ENCODE measurements around the gene SPATA4. TPM values are rescaled to one million over a fixed set of nuclear protein-coding genes. Genes with fewer than 3 reads are reported as not detected.
A peak's percentile ranks its signal among the peaks of the same experiment; 100 is the strongest.

Gene SPATA4
- total RNA-seq, 1 experiment from 2014 or later, result 0.20 TPM

DNA sequence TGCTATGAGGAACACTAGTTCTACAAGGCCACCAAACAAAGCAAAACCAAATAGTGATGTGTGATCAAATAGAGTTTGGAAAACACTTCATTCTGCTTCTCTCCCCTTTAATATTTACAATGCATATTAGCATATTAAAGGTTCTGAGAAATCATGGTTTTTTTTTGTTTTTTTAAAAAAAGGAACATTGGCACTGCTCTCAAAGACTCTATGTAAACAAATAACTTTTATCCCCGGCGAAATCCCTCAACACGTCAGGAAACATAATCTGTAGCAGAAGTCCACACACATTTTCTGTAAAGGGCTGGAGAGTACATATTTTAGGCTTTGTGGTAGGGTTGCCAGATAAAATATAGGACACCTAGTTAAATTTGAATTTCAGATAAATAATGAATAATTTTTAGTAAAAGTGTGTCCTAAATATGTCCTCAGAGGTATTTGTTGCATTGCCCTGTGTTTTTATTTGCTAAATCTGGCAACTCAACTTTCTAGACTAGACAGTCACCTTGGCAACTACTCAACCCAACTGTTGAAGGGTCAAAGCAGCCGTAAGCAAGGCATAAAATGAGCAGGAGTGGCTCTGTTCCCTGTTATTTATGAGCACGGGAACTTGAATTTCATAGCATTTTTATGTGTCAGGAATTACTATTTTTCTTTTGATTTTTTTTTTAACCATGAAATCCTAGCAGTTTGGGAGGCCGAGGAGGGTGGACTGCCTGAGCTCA lies 8.6 kb downstream of the SPATA4 start (continued):
- no peak for TF ChIP-seq RAD21 (IDR thresholded peaks at IDR 0.05; ENCODE audit: low read depth)

DNA sequence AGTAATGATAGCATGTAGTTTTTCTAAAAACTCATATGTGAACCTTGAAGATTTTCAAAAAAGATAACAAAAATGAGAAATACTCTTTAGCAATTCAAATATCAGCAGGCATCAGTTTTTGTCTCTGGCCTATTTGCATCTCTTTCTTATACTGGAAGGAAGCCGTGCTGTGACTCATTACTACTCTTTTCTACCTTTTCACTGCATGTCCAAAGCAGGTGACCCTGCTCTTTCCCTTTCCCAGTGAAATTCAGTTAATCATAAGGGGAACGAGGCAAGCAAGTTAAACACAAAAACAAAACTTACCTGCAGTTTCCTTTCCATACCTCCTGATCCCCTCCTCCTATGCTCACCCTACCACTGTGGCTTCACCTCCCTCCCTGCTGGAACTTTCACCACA lies 9.3 kb downstream of the SPATA4 start:
- peaks cover 0 to 19% of the 10 kb centered on the region in 2 experiments; a peak in 2 of 4 replicates for H3K4me1 ChIP-seq (ENCODE audit: control insufficient read depth in 1 of 2, insufficient read depth in 2 of 2, low read length in 2 of 2)
- H3K27ac ChIP-seq (ENCODE audit: low read depth, low read length), result no peak overlapping the region
- intact Hi-C loops (cut with micrococcal nuclease), result no loop called here
- H3K9me3 ChIP-seq (ENCODE audit: control insufficient read depth in 1 of 2, insufficient read depth in 1 of 2, low read depth in 1 of 2, low read length in 2 of 2), result no peaks in the 10 kb centered on the region
- H3K4me2 ChIP-seq (ENCODE audit: low read length), result no peak overlapping the region
- DNase-seq (ENCODE audit: low read depth, low spot score) (no peak), ATAC-seq (no peak)
- H3K4me3 ChIP-seq (replicated peaks in 1 of 2; ENCODE audit: low read depth in 1 of 2, low read length in 2 of 2), result no peak overlapping the region
- H4K20me1 ChIP-seq (ENCODE audit: insufficient read depth), result no peaks in the 10 kb centered on the region
- no TSS peak for BruUV-seq (replicated peaks)
- ChIA-PET POLR2A (no interaction called here), RAD21 (ENCODE audit: low non-redundant PET in 1 of 2, low total read pairs in 2 of 2, uncharacterized antibody in 2 of 2, unreplicated experiment in 2 of 2) (no interaction called here), CTCF (no interaction called here)
- H3K27me3 ChIP-seq (ENCODE audit: insufficient read depth, low read length), result no peaks in the 10 kb centered on the region
- no peak overlapping the region for H3K9ac ChIP-seq (ENCODE audit: low read length)
- H3K36me3 ChIP-seq (ENCODE audit: control insufficient read depth in 1 of 2, insufficient read depth in 2 of 2, low read length in 2 of 2), result no peaks in the 10 kb centered on the region
- TF ChIP-seq, protein P1, sequence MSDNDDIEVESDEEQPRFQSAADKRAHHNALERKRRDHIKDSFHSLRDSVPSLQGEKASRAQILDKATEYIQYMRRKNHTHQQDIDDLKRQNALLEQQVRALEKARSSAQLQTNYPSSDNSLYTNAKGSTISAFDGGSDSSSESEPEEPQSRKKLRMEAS (IDR thresholded peaks at IDR 0.05), result no peak
- TF ChIP-seq, protein P2, sequence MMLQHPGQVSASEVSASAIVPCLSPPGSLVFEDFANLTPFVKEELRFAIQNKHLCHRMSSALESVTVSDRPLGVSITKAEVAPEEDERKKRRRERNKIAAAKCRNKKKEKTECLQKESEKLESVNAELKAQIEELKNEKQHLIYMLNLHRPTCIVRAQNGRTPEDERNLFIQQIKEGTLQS (IDR thresholded peaks at IDR 0.05), result no peak
- no peak for TF ChIP-seq SIN3A (IDR thresholded peaks at IDR 0.05; ENCODE audit: low read depth)
- TF ChIP-seq POLR2AphosphoS5 (IDR thresholded peaks at IDR 0.05; ENCODE audit: low read depth, low read length), result no peak
- TF ChIP-seq CEBPB (IDR thresholded peaks at IDR 0.05; ENCODE audit: low read depth), result no peak
- no peak for TF ChIP-seq EZH2 (IDR thresholded peaks at IDR 0.05)
- no peak for TF ChIP-seq FOSL1 (IDR thresholded peaks at IDR 0.05; ENCODE audit: low read depth)
- no peak for TF ChIP-seq JUND (IDR thresholded peaks at IDR 0.05)
- TF ChIP-seq, protein P3, sequence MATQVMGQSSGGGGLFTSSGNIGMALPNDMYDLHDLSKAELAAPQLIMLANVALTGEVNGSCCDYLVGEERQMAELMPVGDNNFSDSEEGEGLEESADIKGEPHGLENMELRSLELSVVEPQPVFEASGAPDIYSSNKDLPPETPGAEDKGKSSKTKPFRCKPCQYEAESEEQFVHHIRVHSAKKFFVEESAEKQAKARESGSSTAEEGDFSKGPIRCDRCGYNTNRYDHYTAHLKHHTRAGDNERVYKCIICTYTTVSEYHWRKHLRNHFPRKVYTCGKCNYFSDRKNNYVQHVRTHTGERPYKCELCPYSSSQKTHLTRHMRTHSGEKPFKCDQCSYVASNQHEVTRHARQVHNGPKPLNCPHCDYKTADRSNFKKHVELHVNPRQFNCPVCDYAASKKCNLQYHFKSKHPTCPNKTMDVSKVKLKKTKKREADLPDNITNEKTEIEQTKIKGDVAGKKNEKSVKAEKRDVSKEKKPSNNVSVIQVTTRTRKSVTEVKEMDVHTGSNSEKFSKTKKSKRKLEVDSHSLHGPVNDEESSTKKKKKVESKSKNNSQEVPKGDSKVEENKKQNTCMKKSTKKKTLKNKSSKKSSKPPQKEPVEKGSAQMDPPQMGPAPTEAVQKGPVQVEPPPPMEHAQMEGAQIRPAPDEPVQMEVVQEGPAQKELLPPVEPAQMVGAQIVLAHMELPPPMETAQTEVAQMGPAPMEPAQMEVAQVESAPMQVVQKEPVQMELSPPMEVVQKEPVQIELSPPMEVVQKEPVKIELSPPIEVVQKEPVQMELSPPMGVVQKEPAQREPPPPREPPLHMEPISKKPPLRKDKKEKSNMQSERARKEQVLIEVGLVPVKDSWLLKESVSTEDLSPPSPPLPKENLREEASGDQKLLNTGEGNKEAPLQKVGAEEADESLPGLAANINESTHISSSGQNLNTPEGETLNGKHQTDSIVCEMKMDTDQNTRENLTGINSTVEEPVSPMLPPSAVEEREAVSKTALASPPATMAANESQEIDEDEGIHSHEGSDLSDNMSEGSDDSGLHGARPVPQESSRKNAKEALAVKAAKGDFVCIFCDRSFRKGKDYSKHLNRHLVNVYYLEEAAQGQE (IDR thresholded peaks at IDR 0.05; ENCODE audit: low read depth), result no peak
- TF ChIP-seq CBX3 (IDR thresholded peaks at IDR 0.05; ENCODE audit: low read depth), result no peak
- TF ChIP-seq POLR2A (IDR thresholded peaks at IDR 0.05; ENCODE audit: borderline replicate concordance, extremely low read depth, insufficient read depth, insufficient read length), result no peak
- TF ChIP-seq ZNF274 (IDR thresholded peaks at IDR 0.05; ENCODE audit: low read depth, low read length), result no peak
- H3K9me2 ChIP-seq (ENCODE audit: insufficient read depth), result no peaks in the 10 kb centered on the region
- peak overlapping the region; percentile 77 for H2AFZ ChIP-seq (ENCODE audit: low read depth, low read length, poor library complexity, severe bottlenecking)
- H3K79me2 ChIP-seq (ENCODE audit: insufficient read depth, low read length), result no peaks in the 10 kb centered on the region

All from HCT116 (cell line).